HEK293T (cell line): ENCODE results near the gene SLC32A1.

Experiments used
- CTCF ChIA-PET: fragments of 350-600 bp; formaldehyde crosslinking; extraction: SDS; loops from one replicate; lab custom pipeline; 2021; ENCODE audit warnings: antibody characterized with exemption, inconsistent platforms; lab: Yijun Ruan, JAX
- POLR2A ChIA-PET: fragments of 350-600 bp; formaldehyde crosslinking; extraction: SDS; loops from one replicate; lab custom pipeline; 2020; ENCODE audit warnings: antibody characterized with exemption, inconsistent platforms; lab: Yijun Ruan, JAX
- DNase-seq: peaks from one replicate; pipeline ENCODE4 v3.0.0; 2012; ENCODE audit warnings: mixed read lengths; ENCODE audit errors: extremely low spot score
- ARNT ChIP-seq: fragments of 450-650 bp; IDR thresholded peaks from 2 replicates; pipeline ENCODE4 v1.6.1; 2017; ENCODE audit warnings: mild to moderate bottlenecking
- BHLHE40 ChIP-seq: fragments of 450-650 bp; IDR thresholded peaks from 2 replicates; pipeline ENCODE4 v1.6.1; 2016; ENCODE audit warnings: mild to moderate bottlenecking, moderate library complexity, borderline replicate concordance
- CTBP1 ChIP-seq: fragments of 450-650 bp; IDR thresholded peaks from 2 replicates; pipeline ENCODE4 v1.6.1; 2016; ENCODE audit warnings: borderline replicate concordance
- ELF4 ChIP-seq: fragments of 450-650 bp; IDR thresholded peaks from 2 replicates; pipeline ENCODE4 v1.6.1; 2017; ENCODE audit warnings: antibody characterized with exemption
- FOXA1 ChIP-seq: fragments of 450-650 bp; IDR thresholded peaks from 2 replicates; pipeline ENCODE4 v1.6.1; 2016; ENCODE audit warnings: mild to moderate bottlenecking
- FOXK2 ChIP-seq: fragments of 450-650 bp; IDR thresholded peaks from 2 replicates; pipeline ENCODE4 v1.6.1; 2016; ENCODE audit warnings: mild to moderate bottlenecking
- FOXM1 ChIP-seq: fragments of 450-650 bp; IDR thresholded peaks from 2 replicates; pipeline ENCODE4 v1.6.1; 2017; ENCODE audit warnings: mild to moderate bottlenecking, borderline replicate concordance
- HDGF ChIP-seq: fragments of 450-650 bp; IDR thresholded peaks from 2 replicates; pipeline ENCODE4 v1.6.1; 2017; ENCODE audit warnings: antibody characterized with exemption, borderline replicate concordance
- L3MBTL2 ChIP-seq: fragments of 450-650 bp; conservative IDR thresholded peaks from 2 replicates; pipeline ENCODE4 v1.6.1; 2016; ENCODE audit warnings: mild to moderate bottlenecking
- LEF1 ChIP-seq: fragments of 450-650 bp; IDR thresholded peaks from 2 replicates; pipeline ENCODE4 v1.6.1; 2017; ENCODE audit warnings: mild to moderate bottlenecking, borderline replicate concordance
- NFRKB ChIP-seq: fragments of 450-650 bp; IDR thresholded peaks from 2 replicates; pipeline ENCODE4 v1.6.1; 2016; ENCODE audit warnings: mild to moderate bottlenecking, moderate library complexity
- PKNOX1 ChIP-seq: fragments of 450-650 bp; IDR thresholded peaks from 2 replicates; pipeline ENCODE4 v1.6.1; 2016
- SP1 ChIP-seq: fragments of 450-650 bp; IDR thresholded peaks from 2 replicates; pipeline ENCODE4 v1.6.1; 2017
- SUZ12 ChIP-seq: fragments of 450-650 bp; IDR thresholded peaks from 2 replicates; pipeline ENCODE4 v1.6.1; 2016; ENCODE audit warnings: mild to moderate bottlenecking
- TARDBP ChIP-seq: fragments of 450-650 bp; IDR thresholded peaks from 2 replicates; pipeline ENCODE4 v1.6.1; 2016
- ZNF384 ChIP-seq: fragments of 450-650 bp; IDR thresholded peaks from 2 replicates; pipeline ENCODE4 v1.6.1; 2016

Gene SLC32A1

GRCh38 chr20:38769376-38770295 is 45.4 kb downstream of the SLC32A1 start:
- DNase-seq = no peak
- ChIA-PET CTCF (interaction anchor here (0.7 kb wide), 1 partner anchor 61 kb away, joined by 3 read pairs; no protein-coding TSS in a partner anchor), POLR2A (no interaction called here)
- no peak for TF ChIP-seq FOXA1
- TF ChIP-seq SP1 = no peak
- no peak for TF ChIP-seq ARNT
- TF ChIP-seq FOXM1 = no peak
- TF ChIP-seq LEF1 = no peak
- TF ChIP-seq L3MBTL2 = no peak
- TF ChIP-seq FOXK2 = no peak
- no peak for TF ChIP-seq PKNOX1
- TF ChIP-seq HDGF = no peak
- TF ChIP-seq TARDBP = no peak
- TF ChIP-seq NFRKB = no peak
- no peak for TF ChIP-seq SUZ12
- no peak for TF ChIP-seq ZNF384
- no peak for TF ChIP-seq CTBP1

- TF ChIP-seq LEF1 (no peak), ELF4 (no peak), L3MBTL2 (no peak), TARDBP (no peak), SP1 (no peak), ARNT (no peak), FOXM1 (no peak), SUZ12 (no peak), NFRKB (no peak)
- ChIA-PET POLR2A (no interaction called here), CTCF (no interaction called here)
- no peak for DNase-seq
Measured at GRCh38 chr20:38770546-38770945, 46.3 kb downstream of the SLC32A1 start.

- DNase-seq = no peak
- POLR2A ChIA-PET = no interaction called here
- CTCF ChIA-PET = no interaction called here
- TF ChIP-seq FOXA1 (no peak), BHLHE40 (no peak), TARDBP (no peak), SP1 (no peak), NFRKB (no peak), PKNOX1 (no peak), ZNF384 (no peak), FOXK2 (no peak), FOXM1 (no peak), CTBP1 (no peak)
Measured at GRCh38 chr20:38770970-38771369, 46.7 kb downstream of the SLC32A1 start.

GRCh38 chr20:38771621-38772020 is 47.3 kb downstream of the SLC32A1 start:
- TF ChIP-seq FOXM1 (no peak), SP1 (no peak), FOXA1 (no peak), ARNT (no peak), PKNOX1 (no peak)

GRCh38 chr20:38774167-38774566 is 49.9 kb downstream of the SLC32A1 start:
- CTCF ChIA-PET = no interaction called here
- POLR2A ChIA-PET = no interaction called here
- TF ChIP-seq SP1 = no peak
- TF ChIP-seq HDGF = no peak
- no peak for TF ChIP-seq LEF1
- TF ChIP-seq NFRKB = no peak
- TF ChIP-seq FOXK2 = no peak
- TF ChIP-seq PKNOX1 = no peak
- no peak for TF ChIP-seq ARNT
- no peak for TF ChIP-seq TARDBP
- TF ChIP-seq ZNF384 = no peak
- TF ChIP-seq L3MBTL2 = no peak
- no peak for TF ChIP-seq FOXM1
- no peak for TF ChIP-seq ELF4
- no peak for DNase-seq

More at GRCh38 chr20:38771621-38772020, 47.3 kb downstream of the SLC32A1 start:
- ChIA-PET CTCF (no interaction called here), POLR2A (no interaction called here)
- DNase-seq = no peak

- ChIA-PET CTCF (no interaction called here), POLR2A (no interaction called here)
- TF ChIP-seq NFRKB (no peak), ELF4 (no peak), CTBP1 (no peak), L3MBTL2 (no peak), BHLHE40 (no peak), FOXA1 (no peak), FOXM1 (no peak), LEF1 (no peak), ARNT (no peak), FOXK2 (no peak), PKNOX1 (no peak), SP1 (no peak), ZNF384 (no peak), HDGF (no peak), SUZ12 (no peak), TARDBP (no peak)
- no peak for DNase-seq
Measured at GRCh38 chr20:38776363-38776762, 52.1 kb downstream of the SLC32A1 start.
